K562 (cell line): ENCODE results near the gene TUBB2A. TPM values are rescaled to one million over a fixed set of nuclear protein-coding genes. Genes with fewer than 3 reads are reported as not detected.

Experiments used
- ARNT ChIP-seq, 2 experiments: fragments of 450-650 bp; IDR thresholded peaks; 2 replicates each; pipeline ENCODE4 v1.6.1; 2016; ENCODE audit warnings: mild to moderate bottlenecking in 1 of 2
- DACH1 ChIP-seq: fragments of 450-650 bp; IDR thresholded peaks from 2 replicates; pipeline ENCODE4 v1.6.1; 2018; ENCODE audit not compliant: partially characterized antibody
- GATA2 ChIP-seq: sonication (generic); formaldehyde crosslinking; IDR thresholded peaks from 2 replicates; pipeline ENCODE4 v1.4.0; 2020; ENCODE audit warnings: mild to moderate bottlenecking, missing genetic modification reagents
- MCM3 ChIP-seq: fragments of 450-650 bp; IDR thresholded peaks from 2 replicates; pipeline ENCODE4 v1.6.1; 2016
- NFE2L1 ChIP-seq: fragments of 450-650 bp; IDR thresholded peaks from 2 replicates; pipeline ENCODE4 v1.6.1; 2016; ENCODE audit warnings: missing genetic modification characterization, low read depth, mild to moderate bottlenecking, missing compliant biosample characterization, moderate library complexity, borderline replicate concordance
- NFYB ChIP-seq: IDR thresholded peaks from 2 replicates; pipeline ENCODE4 v1.6.1; 2011; ENCODE audit warnings: mild to moderate bottlenecking, moderate library complexity; ENCODE audit not compliant: insufficient read length; ENCODE audit errors: extremely low read depth
- NR2C1 ChIP-seq, 2 experiments: fragments of 450-650 bp; IDR thresholded peaks; 2 replicates each; pipeline ENCODE4 v1.6.1; 2017; ENCODE audit warnings: mild to moderate bottlenecking in 2 of 2, antibody characterized with exemption in 1 of 2, inconsistent platforms in 1 of 2, missing compliant biosample characterization in 1 of 2, missing genetic modification characterization in 1 of 2
- POLR2A ChIP-seq: fragments of 450-650 bp; conservative IDR thresholded peaks from 2 replicates; pipeline ENCODE4 v1.6.1; 2016
- POLR2G ChIP-seq: fragments of 200-400 bp; formaldehyde crosslinking; IDR thresholded peaks from 2 replicates; pipeline ENCODE4 v1.6.1; 2017; ENCODE audit warnings: low read depth, mild to moderate bottlenecking, antibody characterized with exemption, low read length, moderate library complexity
- PURB ChIP-seq: sonication (generic); formaldehyde crosslinking; IDR thresholded peaks from 2 replicates; pipeline ENCODE4 v1.9.0; 2021; ENCODE audit warnings: low read depth, mild to moderate bottlenecking, missing genetic modification reagents
- SPI1 ChIP-seq: IDR thresholded peaks from 2 replicates; pipeline ENCODE4 v1.6.1; 2011; ENCODE audit warnings: low read depth, low read length, control low read depth, borderline replicate concordance
- ZNF133 ChIP-seq: fragments of 250-450 bp; sonication (Bioruptor Pico); IDR thresholded peaks from 2 replicates; pipeline ENCODE4 v1.4.0; 2020; ENCODE audit warnings: mild to moderate bottlenecking
- ZNF75A ChIP-seq: fragments of 450-650 bp; formaldehyde crosslinking; IDR thresholded peaks from 2 replicates; pipeline ENCODE4 v1.4.0; 2020; ENCODE audit warnings: mild to moderate bottlenecking
- polyA plus RNA-seq, 8 experiments: library from polyadenylated mRNA; depleted of rRNA in 4 of 8; stranded (reverse) in 5 of 8; unstranded in 3 of 8; fragments of >200 nt; fragmentation: Nextera tagmentation in 2 of 8; fragmentation: Illumina TruSeq in 1 of 8; extraction: Ambion mirVana in 2 of 8; extraction: Trizol in 1 of 8; gene quantifications; 2 replicates each; pipeline versions ENCODE4 v1.2.1 to v1.2.3, GENCODE V29; 2011 to 2014; ENCODE audit warnings: inconsistent platforms in 1 of 8, missing spikeins in 1 of 8
- total RNA-seq, 7 experiments: library from RNA; depleted of rRNA in 6 of 7; stranded (reverse); fragments of >200 nt in 6 of 7; fragmentation: Illumina TruSeq in 2 of 7; extraction: Trizol in 2 of 7; gene quantifications; 2 replicates each; pipeline versions ENCODE4 v1.2.1 to v1.2.3, GENCODE V29; 2011 to 2021; ENCODE audit warnings: low replicate concordance in 1 of 7
- TF ChIP-seq, protein P1 (sequence below): fragments of 200-800 bp; sonication (Bioruptor generic); IDR thresholded peaks from 2 replicates; pipeline ENCODE4 v1.6.1; 2016; ENCODE audit warnings: missing genetic modification characterization, missing compliant biosample characterization
- TF ChIP-seq, protein P2 (sequence below): IDR thresholded peaks from 2 replicates; pipeline ENCODE4 v1.6.1; 2014; ENCODE audit warnings: antibody characterized with exemption
- TF ChIP-seq, protein P3 (sequence below), 3 experiments: fragments of 200-800 bp in 1 of 3; sonication (Bioruptor generic) in 1 of 3; sonication (generic) in 1 of 3; formaldehyde crosslinking in 1 of 3; IDR thresholded peaks; 2 replicates each; pipeline versions ENCODE4 v1.6.1 to v1.8.0; 2016 to 2022; ENCODE audit warnings: mild to moderate bottlenecking in 2 of 3, missing compliant biosample characterization in 2 of 3, missing genetic modification characterization in 2 of 3, missing genetic modification reagents in 1 of 3
- TF ChIP-seq, protein P4 (sequence below): sonication (generic); formaldehyde crosslinking; IDR thresholded peaks from 2 replicates; pipeline ENCODE4 v1.8.0; 2022; ENCODE audit warnings: mild to moderate bottlenecking, missing genetic modification reagents
- TF ChIP-seq, protein P5 (sequence below): fragments of 450-650 bp; IDR thresholded peaks from 2 replicates; pipeline ENCODE4 v1.6.1; 2016; ENCODE audit warnings: missing biosample characterization, missing genetic modification characterization

Gene TUBB2A
- total and polyA plus RNA-seq, 9 of the 15 experiments (the other 6 are each of a cell fraction or from before 2014, with no cell fraction given), result 3.6 to 92.1 (median 45.6) TPM

DNA sequence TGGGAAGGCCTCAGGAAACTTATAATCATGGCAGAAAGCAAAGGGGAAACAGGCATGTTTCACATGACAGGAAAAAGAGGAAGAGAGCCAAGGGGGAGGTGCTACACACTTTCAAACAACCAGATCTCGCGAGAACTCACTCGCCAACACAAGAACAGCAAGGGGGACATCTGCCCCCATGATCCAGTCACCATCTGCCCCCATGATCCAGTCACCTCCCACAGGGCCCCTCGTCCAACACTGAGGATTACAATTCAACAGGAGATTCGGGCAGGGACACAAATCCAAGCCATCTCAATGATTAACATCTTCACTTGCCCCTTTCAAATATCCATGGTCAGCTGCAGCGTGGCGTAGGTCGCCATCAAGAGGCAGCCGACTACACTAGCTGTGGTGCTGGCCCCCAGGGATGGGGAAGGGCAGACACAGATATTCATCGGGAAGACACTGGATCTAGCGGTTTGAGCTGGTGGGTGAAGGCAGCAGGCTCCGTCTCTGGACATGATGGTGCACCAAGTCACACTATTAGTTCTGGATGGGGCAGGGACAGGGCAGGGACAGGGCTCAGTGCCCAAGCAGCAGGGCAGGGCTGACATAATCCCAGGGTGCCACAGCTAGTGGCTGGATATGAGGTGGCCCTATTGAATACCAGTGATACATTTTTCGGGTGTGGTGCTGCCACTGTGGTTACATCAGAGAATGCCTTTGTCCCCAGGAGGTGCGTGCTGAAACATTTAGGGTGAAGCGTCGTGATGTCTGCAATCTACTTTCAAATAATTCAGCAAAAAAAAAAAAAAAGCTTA lies 38.6 kb upstream of the TUBB2A start (continued):
- TF ChIP-seq, protein P1, sequence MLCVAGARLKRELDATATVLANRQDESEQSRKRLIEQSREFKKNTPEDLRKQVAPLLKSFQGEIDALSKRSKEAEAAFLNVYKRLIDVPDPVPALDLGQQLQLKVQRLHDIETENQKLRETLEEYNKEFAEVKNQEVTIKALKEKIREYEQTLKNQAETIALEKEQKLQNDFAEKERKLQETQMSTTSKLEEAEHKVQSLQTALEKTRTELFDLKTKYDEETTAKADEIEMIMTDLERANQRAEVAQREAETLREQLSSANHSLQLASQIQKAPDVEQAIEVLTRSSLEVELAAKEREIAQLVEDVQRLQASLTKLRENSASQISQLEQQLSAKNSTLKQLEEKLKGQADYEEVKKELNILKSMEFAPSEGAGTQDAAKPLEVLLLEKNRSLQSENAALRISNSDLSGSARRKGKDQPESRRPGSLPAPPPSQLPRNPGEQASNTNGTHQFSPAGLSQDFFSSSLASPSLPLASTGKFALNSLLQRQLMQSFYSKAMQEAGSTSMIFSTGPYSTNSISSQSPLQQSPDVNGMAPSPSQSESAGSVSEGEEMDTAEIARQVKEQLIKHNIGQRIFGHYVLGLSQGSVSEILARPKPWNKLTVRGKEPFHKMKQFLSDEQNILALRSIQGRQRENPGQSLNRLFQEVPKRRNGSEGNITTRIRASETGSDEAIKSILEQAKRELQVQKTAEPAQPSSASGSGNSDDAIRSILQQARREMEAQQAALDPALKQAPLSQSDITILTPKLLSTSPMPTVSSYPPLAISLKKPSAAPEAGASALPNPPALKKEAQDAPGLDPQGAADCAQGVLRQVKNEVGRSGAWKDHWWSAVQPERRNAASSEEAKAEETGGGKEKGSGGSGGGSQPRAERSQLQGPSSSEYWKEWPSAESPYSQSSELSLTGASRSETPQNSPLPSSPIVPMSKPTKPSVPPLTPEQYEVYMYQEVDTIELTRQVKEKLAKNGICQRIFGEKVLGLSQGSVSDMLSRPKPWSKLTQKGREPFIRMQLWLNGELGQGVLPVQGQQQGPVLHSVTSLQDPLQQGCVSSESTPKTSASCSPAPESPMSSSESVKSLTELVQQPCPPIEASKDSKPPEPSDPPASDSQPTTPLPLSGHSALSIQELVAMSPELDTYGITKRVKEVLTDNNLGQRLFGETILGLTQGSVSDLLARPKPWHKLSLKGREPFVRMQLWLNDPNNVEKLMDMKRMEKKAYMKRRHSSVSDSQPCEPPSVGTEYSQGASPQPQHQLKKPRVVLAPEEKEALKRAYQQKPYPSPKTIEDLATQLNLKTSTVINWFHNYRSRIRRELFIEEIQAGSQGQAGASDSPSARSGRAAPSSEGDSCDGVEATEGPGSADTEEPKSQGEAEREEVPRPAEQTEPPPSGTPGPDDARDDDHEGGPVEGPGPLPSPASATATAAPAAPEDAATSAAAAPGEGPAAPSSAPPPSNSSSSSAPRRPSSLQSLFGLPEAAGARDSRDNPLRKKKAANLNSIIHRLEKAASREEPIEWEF (CRISPR knock-in tag), result no peak
- TF ChIP-seq NR2C1 (IDR thresholded peaks at IDR 0.05) (0 out of 2 replicates have a peak, but pooled peaks have one; percentile 13), NR2C1 (tag; IDR thresholded peaks at IDR 0.05) (peak; percentile 56), DACH1 (no peak), ZNF133 (CRISPR knock-in tag) (no peak), NFYB (no peak), ZNF75A (CRISPR knock-in tag) (no peak), GATA2 (peak; percentile 69), NFE2L1 (tag) (no peak), SPI1 (peak; percentile 98), PURB (no peak), POLR2G (peak; percentile 62; the same call in 1 of the 2 replicates), POLR2A (peak; percentile 67), ARNT (IDR thresholded peaks at IDR 0.05) (0 out of 4 replicates have a peak, but pooled peaks of 1 of the 2 experiments have one; percentile 58), MCM3 (no peak)
- TF ChIP-seq, protein P2, sequence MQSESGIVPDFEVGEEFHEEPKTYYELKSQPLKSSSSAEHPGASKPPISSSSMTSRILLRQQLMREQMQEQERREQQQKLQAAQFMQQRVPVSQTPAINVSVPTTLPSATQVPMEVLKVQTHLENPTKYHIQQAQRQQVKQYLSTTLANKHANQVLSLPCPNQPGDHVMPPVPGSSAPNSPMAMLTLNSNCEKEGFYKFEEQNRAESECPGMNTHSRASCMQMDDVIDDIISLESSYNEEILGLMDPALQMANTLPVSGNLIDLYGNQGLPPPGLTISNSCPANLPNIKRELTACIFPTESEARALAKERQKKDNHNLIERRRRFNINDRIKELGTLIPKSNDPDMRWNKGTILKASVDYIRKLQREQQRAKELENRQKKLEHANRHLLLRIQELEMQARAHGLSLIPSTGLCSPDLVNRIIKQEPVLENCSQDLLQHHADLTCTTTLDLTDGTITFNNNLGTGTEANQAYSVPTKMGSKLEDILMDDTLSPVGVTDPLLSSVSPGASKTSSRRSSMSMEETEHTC, result 0 out of 2 replicates have a peak, but pooled peaks have one; percentile 58
- TF ChIP-seq, protein P3, sequence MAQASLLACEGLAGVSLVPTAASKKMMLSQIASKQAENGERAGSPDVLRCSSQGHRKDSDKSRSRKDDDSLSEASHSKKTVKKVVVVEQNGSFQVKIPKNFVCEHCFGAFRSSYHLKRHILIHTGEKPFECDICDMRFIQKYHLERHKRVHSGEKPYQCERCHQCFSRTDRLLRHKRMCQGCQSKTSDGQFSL (CRISPR knock-in tag; IDR thresholded peaks at IDR 0.05), result no peak
- TF ChIP-seq, protein P3 (tag; IDR thresholded peaks at IDR 0.05), result no peak
- TF ChIP-seq, protein P4, sequence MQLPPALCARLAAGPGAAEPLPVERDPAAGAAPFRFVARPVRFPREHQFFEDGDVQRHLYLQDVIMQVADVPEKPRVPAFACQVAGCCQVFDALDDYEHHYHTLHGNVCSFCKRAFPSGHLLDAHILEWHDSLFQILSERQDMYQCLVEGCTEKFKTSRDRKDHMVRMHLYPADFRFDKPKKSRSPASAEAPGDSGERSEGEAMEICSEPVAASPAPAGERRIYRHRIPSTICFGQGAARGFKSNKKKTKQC (CRISPR knock-in tag), result peak; percentile 55; the same call in 1 of the 2 replicates
- TF ChIP-seq, protein P5, sequence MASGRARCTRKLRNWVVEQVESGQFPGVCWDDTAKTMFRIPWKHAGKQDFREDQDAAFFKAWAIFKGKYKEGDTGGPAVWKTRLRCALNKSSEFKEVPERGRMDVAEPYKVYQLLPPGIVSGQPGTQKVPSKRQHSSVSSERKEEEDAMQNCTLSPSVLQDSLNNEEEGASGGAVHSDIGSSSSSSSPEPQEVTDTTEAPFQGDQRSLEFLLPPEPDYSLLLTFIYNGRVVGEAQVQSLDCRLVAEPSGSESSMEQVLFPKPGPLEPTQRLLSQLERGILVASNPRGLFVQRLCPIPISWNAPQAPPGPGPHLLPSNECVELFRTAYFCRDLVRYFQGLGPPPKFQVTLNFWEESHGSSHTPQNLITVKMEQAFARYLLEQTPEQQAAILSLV, result no peak
